ENCODE results near the gene CARS1. TPM values are rescaled to one million over a fixed set of nuclear protein-coding genes. Genes with fewer than 3 reads are reported as not detected.

Gene CARS1
- total and polyA plus RNA-seq, 4 donors = 18.8 to 41.4 (median 38.3) TPM

- DNase-seq (peak; percentile 66 to 68), ATAC-seq (ENCODE audit: low FRiP score) (no peak)
- Histone ChIP-seq H3K4me1 (ENCODE audit: control insufficient read depth in 1 of 2, insufficient read depth in 2 of 2, low read length in 2 of 2) (no peaks in the 10 kb centered on the region), H3K9me3 (ENCODE audit: control insufficient read depth, low read length) (no peaks in the 10 kb centered on the region), H3K27me3 (ENCODE audit: control insufficient read depth in 1 of 2, insufficient read depth in 2 of 2, low read length in 1 of 2) (no peaks in the 10 kb centered on the region), H3K4me3 (ENCODE audit: low read length in 2 of 2) (no peak overlapping the region), H3K27ac (ENCODE audit: low read depth in 1 of 2, low read length in 2 of 2) (no peak overlapping the region), H3K36me3 (ENCODE audit: control insufficient read depth in 1 of 2, insufficient read depth in 2 of 2, low read length in 1 of 2) (peaks cover 0 to 2% of the 10 kb centered on the region in 2 donors)
- WGBS, 2 donors = 74 to 82% methylated on average over 12 to 14 of the region's 14 CpGs
- intact Hi-C loops (cut with DNase I) = loop anchor here (2.0 to 10.0 kb wide), 4 partner anchors 54 to 556 kb away; partner anchors contain the start of gene MRGPRG (in 1 of the 2)
Observed at GRCh38 chr11:3091081-3091845, 34.0 kb upstream of the CARS1 start.

- no peaks in the 10 kb centered on the region for H3K27me3 ChIP-seq (ENCODE audit: control insufficient read depth in 1 of 2, insufficient read depth in 2 of 2, low read length in 1 of 2)
- intact Hi-C loops (cut with DNase I) = loop anchor here (2.0 to 10.0 kb wide), 4 partner anchors 53 to 555 kb away; partner anchors contain the start of gene MRGPRG (in 1 of the 2)
- no peak overlapping the region for H3K27ac ChIP-seq (ENCODE audit: low read depth in 1 of 2, low read length in 2 of 2)
- H3K4me1 ChIP-seq (ENCODE audit: control insufficient read depth in 1 of 2, insufficient read depth in 2 of 2, low read length in 2 of 2) = no peaks in the 10 kb centered on the region
- peak in 1 of 2 donors; percentile 70 for DNase-seq
- 87 to 88% methylated on average over 13 of the region's 13 CpGs for WGBS, 2 donors
- peaks cover 0 to 2% of the 10 kb centered on the region in 2 donors for H3K36me3 ChIP-seq (ENCODE audit: control insufficient read depth in 1 of 2, insufficient read depth in 2 of 2, low read length in 1 of 2)
- ATAC-seq (ENCODE audit: low FRiP score) = no peak
- H3K9me3 ChIP-seq (ENCODE audit: control insufficient read depth, low read length) = no peaks in the 10 kb centered on the region
- H3K4me3 ChIP-seq (ENCODE audit: low read length in 2 of 2) = no peak overlapping the region
Observed at GRCh38 chr11:3090096-3090901, 33.1 kb upstream of the CARS1 start.

GRCh38 chr11:3089236-3090061, 32.2 kb upstream of the CARS1 start:
- no peaks in the 10 kb centered on the region for H3K4me1 ChIP-seq (ENCODE audit: control insufficient read depth in 1 of 2, insufficient read depth in 2 of 2, low read length in 2 of 2)
- H3K4me3 ChIP-seq (ENCODE audit: low read length in 2 of 2) = no peak overlapping the region
- peaks cover 0 to 2% of the 10 kb centered on the region in 2 donors for H3K36me3 ChIP-seq (ENCODE audit: control insufficient read depth in 1 of 2, insufficient read depth in 2 of 2, low read length in 1 of 2)
- 88 to 89% methylated on average over 24 to 25 of the region's 25 CpGs for WGBS, 2 donors
- H3K27me3 ChIP-seq (ENCODE audit: control insufficient read depth in 1 of 2, insufficient read depth in 2 of 2, low read length in 1 of 2) = no peaks in the 10 kb centered on the region
- no peaks in the 10 kb centered on the region for H3K9me3 ChIP-seq (ENCODE audit: control insufficient read depth, low read length)
- intact Hi-C loops (cut with DNase I) = loop anchor here (2.0 to 10.0 kb wide), 4 partner anchors 52 to 555 kb away; partner anchors contain the start of gene MRGPRG (in 1 of the 2)
- DNase-seq = peak in 1 of 2 donors; percentile 62
- ATAC-seq (ENCODE audit: low FRiP score) = no peak
- no peak overlapping the region for H3K27ac ChIP-seq (ENCODE audit: low read depth in 1 of 2, low read length in 2 of 2)

GRCh38 chr11:3088806-3089205, 31.6 kb upstream of the CARS1 start:
- no peaks in the 10 kb centered on the region for H3K9me3 ChIP-seq (ENCODE audit: control insufficient read depth, low read length)
- intact Hi-C loops (cut with DNase I) = no loop called here
- H3K4me1 ChIP-seq (ENCODE audit: control insufficient read depth in 1 of 2, insufficient read depth in 2 of 2, low read length in 2 of 2) = no peaks in the 10 kb centered on the region
- DNase-seq = peak in 1 of 2 donors; percentile 58
- no peak for ATAC-seq (ENCODE audit: low FRiP score)
- no peak overlapping the region for H3K4me3 ChIP-seq (ENCODE audit: low read length in 2 of 2)
- no peak overlapping the region for H3K27ac ChIP-seq (ENCODE audit: low read depth in 1 of 2, low read length in 2 of 2)
- WGBS, 2 donors = 83 to 84% methylated on average over 14 of the region's 14 CpGs
- peaks cover 0 to 2% of the 10 kb centered on the region in 2 donors for H3K36me3 ChIP-seq (ENCODE audit: control insufficient read depth in 1 of 2, insufficient read depth in 2 of 2, low read length in 1 of 2)
- no peaks in the 10 kb centered on the region for H3K27me3 ChIP-seq (ENCODE audit: control insufficient read depth in 1 of 2, insufficient read depth in 2 of 2, low read length in 1 of 2)

- 77 to 79% methylated on average over 24 of the region's 24 CpGs for WGBS, 2 donors
- intact Hi-C loops (cut with DNase I) = no loop called here
- Histone ChIP-seq H3K36me3 (ENCODE audit: control insufficient read depth in 1 of 2, insufficient read depth in 2 of 2, low read length in 1 of 2) (peaks cover 0 to 2% of the 10 kb centered on the region in 2 donors), H3K27ac (ENCODE audit: low read depth in 1 of 2, low read length in 2 of 2) (no peak overlapping the region), H3K4me1 (ENCODE audit: control insufficient read depth in 1 of 2, insufficient read depth in 2 of 2, low read length in 2 of 2) (no peaks in the 10 kb centered on the region), H3K4me3 (ENCODE audit: low read length in 2 of 2) (no peak overlapping the region), H3K9me3 (ENCODE audit: control insufficient read depth, low read length) (no peaks in the 10 kb centered on the region), H3K27me3 (ENCODE audit: control insufficient read depth in 1 of 2, insufficient read depth in 2 of 2, low read length in 1 of 2) (no peaks in the 10 kb centered on the region)
- ATAC-seq (ENCODE audit: low FRiP score) (no peak), DNase-seq (peak in 1 of 2 donors; percentile 70)
Observed at GRCh38 chr11:3087821-3088800, 30.9 kb upstream of the CARS1 start.

- 85 to 91% methylated on average over 11 of the region's 11 CpGs for WGBS, 2 donors
- Histone ChIP-seq H3K36me3 (ENCODE audit: control insufficient read depth in 1 of 2, insufficient read depth in 2 of 2, low read length in 1 of 2) (peaks cover 0 to 2% of the 10 kb centered on the region in 2 donors), H3K27ac (ENCODE audit: low read depth in 1 of 2, low read length in 2 of 2) (no peak overlapping the region), H3K9me3 (ENCODE audit: control insufficient read depth, low read length) (no peaks in the 10 kb centered on the region), H3K4me1 (ENCODE audit: control insufficient read depth in 1 of 2, insufficient read depth in 2 of 2, low read length in 2 of 2) (no peaks in the 10 kb centered on the region), H3K27me3 (ENCODE audit: control insufficient read depth in 1 of 2, insufficient read depth in 2 of 2, low read length in 1 of 2) (no peaks in the 10 kb centered on the region), H3K4me3 (ENCODE audit: low read length in 2 of 2) (no peak overlapping the region)
- ATAC-seq (ENCODE audit: low FRiP score) = no peak
- intact Hi-C loops (cut with DNase I) = no loop called here
- no peak for DNase-seq
Observed at GRCh38 chr11:3087373-3087772, 30.1 kb upstream of the CARS1 start.

GRCh38 chr11:3086671-3087150, 29.5 kb upstream of the CARS1 start:
- ATAC-seq (ENCODE audit: low FRiP score) (peak; percentile 20), DNase-seq (peak in 1 of 2 donors; percentile 69)
- WGBS, 2 donors = 50 to 51% methylated on average over 9 of the region's 9 CpGs
- no peaks in the 10 kb centered on the region for H3K4me1 ChIP-seq (ENCODE audit: control insufficient read depth in 1 of 2, insufficient read depth in 2 of 2, low read length in 2 of 2)
- H3K9me3 ChIP-seq (ENCODE audit: control insufficient read depth, low read length) = no peaks in the 10 kb centered on the region
- intact Hi-C loops (cut with DNase I) = no loop called here
- no peak overlapping the region for H3K4me3 ChIP-seq (ENCODE audit: low read length in 2 of 2)
- peaks cover 0 to 2% of the 10 kb centered on the region in 2 donors for H3K36me3 ChIP-seq (ENCODE audit: control insufficient read depth in 1 of 2, insufficient read depth in 2 of 2, low read length in 1 of 2)
- no peaks in the 10 kb centered on the region for H3K27me3 ChIP-seq (ENCODE audit: control insufficient read depth in 1 of 2, insufficient read depth in 2 of 2, low read length in 1 of 2)
- no peak overlapping the region for H3K27ac ChIP-seq (ENCODE audit: low read depth in 1 of 2, low read length in 2 of 2)
